Nephron (organoid): ENCODE results near the gene TBL1XR1.
"Not testable (repeated sequence)": the region's sequence is repeated elsewhere in the genome, so short reads cannot be mapped to it uniquely, and the experiment has no call there.

ENCODE experiments used
- H3K27ac Mint-ChIP-seq, 3 experiments: 2 replicates each; pipeline ENCODE4 v1.8.0; 2020; ENCODE audit warnings: mixed read lengths in 3 of 3, mild to moderate bottlenecking in 2 of 3, moderate library complexity in 1 of 3
- H3K27me3 Mint-ChIP-seq: 2 replicates; pipeline ENCODE4 v1.8.0; 2021; ENCODE audit warnings: low read depth, mild to moderate bottlenecking, moderate library complexity, mixed read lengths
- H3K36me3 Mint-ChIP-seq: 2 replicates; pipeline ENCODE4 v1.8.0; 2020; ENCODE audit warnings: low read depth, mixed read lengths
- H3K4me1 Mint-ChIP-seq: 2 replicates; pipeline ENCODE4 v1.8.0; 2020; ENCODE audit warnings: mixed read lengths
- H3K4me3 Mint-ChIP-seq, 3 experiments: 2 replicates each; pipeline ENCODE4 v1.8.0; 2020; ENCODE audit warnings: mild to moderate bottlenecking in 3 of 3, mixed read lengths in 3 of 3, moderate library complexity in 2 of 3
- H3K9me3 Mint-ChIP-seq: 2 replicates; pipeline ENCODE4 v1.8.0; 2020; ENCODE audit warnings: mixed read lengths
- TF ChIP-seq, protein P1 (sequence below), 3 experiments: fragments of 200-600 bp; sonication (generic); IDR thresholded peaks; one replicate each; pipeline ENCODE4 v1.5.0; 2021; ENCODE audit warnings: antibody characterized with exemption in 3 of 3; ENCODE audit not compliant: unreplicated experiment in 3 of 3

The TBL1XR1 gene

DNA sequence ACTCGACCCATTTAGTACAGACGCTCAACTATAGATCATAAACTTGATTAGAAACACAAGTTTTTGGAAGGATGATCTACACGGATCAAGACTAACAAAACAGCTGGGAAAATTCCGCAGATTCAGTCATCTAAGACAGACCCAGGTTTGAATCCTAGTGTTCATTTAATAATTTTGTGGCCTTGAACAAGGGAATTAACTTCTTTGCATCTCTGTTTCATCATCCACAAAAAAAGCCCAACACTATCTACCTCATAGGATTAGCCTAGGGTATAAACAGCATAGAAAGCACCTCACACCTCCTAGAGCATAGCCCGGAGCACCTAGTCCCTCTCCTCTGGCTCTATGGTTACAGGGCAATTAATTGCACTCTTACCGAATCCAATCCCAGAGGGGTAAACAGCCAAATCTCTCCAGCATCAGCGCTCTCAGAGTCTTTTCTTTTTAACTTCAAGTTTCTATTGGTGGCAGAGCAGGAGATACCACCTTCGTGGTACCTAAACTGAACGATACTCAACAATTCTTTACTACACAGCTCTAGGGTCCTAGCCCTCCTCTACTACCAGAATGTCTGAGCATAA, 3.5 kb downstream of the TBL1XR1 start:
- Mint-ChIP-seq H3K4me1 (peaks cover 42% of the 10 kb centered on the region), H3K27me3 (no peaks in the 10 kb centered on the region), H3K9me3 (no peaks in the 10 kb centered on the region), H3K27ac (peak overlapping the region; percentile 96 to 100 (median 100)), H3K36me3 (peaks cover 20% of the 10 kb centered on the region), H3K4me3 (peak overlapping the region; percentile 99 to 100 (median 99))
- TF ChIP-seq, protein P1, sequence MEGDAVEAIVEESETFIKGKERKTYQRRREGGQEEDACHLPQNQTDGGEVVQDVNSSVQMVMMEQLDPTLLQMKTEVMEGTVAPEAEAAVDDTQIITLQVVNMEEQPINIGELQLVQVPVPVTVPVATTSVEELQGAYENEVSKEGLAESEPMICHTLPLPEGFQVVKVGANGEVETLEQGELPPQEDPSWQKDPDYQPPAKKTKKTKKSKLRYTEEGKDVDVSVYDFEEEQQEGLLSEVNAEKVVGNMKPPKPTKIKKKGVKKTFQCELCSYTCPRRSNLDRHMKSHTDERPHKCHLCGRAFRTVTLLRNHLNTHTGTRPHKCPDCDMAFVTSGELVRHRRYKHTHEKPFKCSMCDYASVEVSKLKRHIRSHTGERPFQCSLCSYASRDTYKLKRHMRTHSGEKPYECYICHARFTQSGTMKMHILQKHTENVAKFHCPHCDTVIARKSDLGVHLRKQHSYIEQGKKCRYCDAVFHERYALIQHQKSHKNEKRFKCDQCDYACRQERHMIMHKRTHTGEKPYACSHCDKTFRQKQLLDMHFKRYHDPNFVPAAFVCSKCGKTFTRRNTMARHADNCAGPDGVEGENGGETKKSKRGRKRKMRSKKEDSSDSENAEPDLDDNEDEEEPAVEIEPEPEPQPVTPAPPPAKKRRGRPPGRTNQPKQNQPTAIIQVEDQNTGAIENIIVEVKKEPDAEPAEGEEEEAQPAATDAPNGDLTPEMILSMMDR (IDR thresholded peaks at IDR 0.05; ENCODE audit: unreplicated experiment in 3 of 3), result no peak

DNA sequence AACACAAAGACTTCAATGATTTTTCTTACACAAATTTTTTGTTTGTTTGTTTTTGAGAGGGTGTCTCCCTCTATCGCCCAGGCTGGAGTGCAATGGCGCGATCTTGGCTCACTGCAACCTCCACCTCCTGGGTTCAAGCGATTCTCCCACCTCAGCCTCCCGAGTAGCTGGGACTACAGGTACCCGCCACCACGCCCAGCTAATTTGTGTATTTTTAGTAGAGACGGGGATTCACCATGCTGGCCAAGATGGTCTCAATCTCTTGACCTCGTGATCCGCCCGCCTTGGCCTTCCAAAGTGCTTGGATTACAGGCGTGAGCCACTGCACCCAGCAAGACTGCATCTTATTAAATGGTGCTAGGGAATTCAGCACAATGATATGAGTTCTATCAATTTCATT, 4.0 kb downstream of the TBL1XR1 start:
- peaks cover 41% of the 10 kb centered on the region for H3K4me1 Mint-ChIP-seq
- peak overlapping the region; percentile 96 to 100 (median 100) for H3K27ac Mint-ChIP-seq
- peak overlapping the region; percentile 99 to 100 (median 99) for H3K4me3 Mint-ChIP-seq
- H3K27me3 Mint-ChIP-seq, H3K9me3 Mint-ChIP-seq: not testable (repeated sequence)
- H3K36me3 Mint-ChIP-seq, result peaks cover 24% of the 10 kb centered on the region

DNA sequence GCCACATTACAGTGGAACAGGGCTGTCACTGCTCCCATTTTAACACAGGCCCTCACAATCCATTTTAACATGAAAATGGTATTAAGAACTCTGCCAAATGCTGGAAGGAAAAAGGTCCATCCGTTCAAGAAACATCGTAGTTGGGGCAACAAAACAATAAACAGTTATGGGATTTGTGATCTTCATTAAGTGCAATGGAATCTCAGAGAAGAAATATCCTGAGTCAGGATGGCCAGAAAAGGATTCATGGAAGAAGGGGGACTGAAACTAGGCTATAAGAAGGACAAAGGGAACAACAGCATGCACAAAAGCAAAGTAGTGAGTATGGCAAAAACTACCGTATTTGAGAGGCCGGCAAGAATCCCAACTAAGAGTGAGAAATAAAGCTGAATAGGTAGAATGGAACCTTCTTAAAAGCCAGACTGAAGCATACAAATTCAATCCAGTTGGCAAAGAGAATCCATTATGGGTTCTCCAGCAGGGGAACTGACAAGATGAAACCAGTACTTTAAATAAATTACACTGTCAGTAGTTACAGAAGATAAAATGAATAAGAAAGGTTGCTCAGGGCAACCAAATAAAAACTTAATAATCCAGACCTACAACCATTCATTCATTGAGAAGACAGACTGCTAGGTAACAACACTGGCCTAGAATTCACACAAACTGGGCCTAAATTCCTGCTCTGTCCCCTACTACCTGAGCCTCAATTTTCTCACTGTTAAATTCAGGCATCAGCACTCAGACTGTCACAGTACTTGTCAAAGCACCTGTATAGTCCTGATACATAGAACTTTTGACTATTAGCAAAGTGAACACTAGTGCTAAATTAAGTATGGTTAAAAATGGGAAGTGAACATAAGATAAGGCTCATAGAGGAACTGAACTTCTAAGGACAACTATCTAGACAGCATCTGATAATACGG, 6.3 kb downstream of the TBL1XR1 start:
- Mint-ChIP-seq H3K27me3 (no peaks in the 10 kb centered on the region), H3K9me3 (no peaks in the 10 kb centered on the region), H3K27ac (peak overlapping the region; percentile 59 to 79 (median 77)), H3K4me1 (peaks cover 50% of the 10 kb centered on the region), H3K4me3 (peak overlapping the region; percentile 13 to 65 (median 50)), H3K36me3 (peaks cover 34% of the 10 kb centered on the region)
- TF ChIP-seq, protein P1 (IDR thresholded peaks at IDR 0.05; ENCODE audit: unreplicated experiment in 3 of 3), result no peak

DNA sequence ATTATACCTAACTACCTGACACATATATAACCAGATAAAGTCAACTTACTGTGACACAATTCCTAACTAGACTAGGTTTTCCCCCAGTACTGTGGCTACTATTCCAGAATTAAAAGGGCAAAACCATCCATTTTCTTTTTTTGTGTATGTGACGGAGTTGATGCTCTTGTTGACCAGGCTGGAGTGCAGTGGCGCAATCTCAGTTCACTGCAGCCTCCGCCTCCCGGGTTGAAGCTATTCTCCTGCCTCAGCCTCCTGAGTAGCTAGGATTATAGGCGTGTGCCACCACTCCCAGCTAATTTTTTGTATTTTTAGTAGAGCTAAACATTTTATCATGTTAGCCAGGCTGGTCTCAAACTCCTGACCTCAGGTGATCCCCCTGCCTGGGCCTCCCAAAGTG, 7.1 kb downstream of the TBL1XR1 start:
- H3K9me3 Mint-ChIP-seq, result not testable (repeated sequence)

DNA sequence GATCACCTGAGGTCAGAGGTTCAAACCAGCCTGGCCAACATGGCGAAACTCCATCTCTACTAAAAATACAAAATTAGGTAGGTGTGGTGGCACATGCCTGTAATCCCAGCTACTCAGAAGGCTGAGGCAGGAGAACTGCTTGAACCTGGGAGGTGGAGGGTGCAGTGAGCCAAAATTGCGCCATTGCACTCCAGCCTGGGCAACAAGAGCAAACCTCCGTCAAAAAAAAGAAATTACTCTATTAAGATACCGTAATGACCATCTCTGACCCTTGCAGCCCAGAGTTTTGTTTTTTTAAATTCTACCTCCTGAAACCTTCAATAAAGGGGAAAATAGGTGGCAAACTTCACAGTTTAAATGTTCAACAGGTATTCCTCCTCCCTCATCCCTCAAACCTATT, 9.0 kb downstream of the TBL1XR1 start:
- not testable (repeated sequence) for H3K27me3 Mint-ChIP-seq, H3K9me3 Mint-ChIP-seq, H3K4me3 Mint-ChIP-seq
- peaks cover 42% of the 10 kb centered on the region for H3K4me1 Mint-ChIP-seq
- H3K27ac Mint-ChIP-seq, result peak overlapping the region in 1 of 3 experiments; percentile 70
- H3K36me3 Mint-ChIP-seq, result peaks cover 32% of the 10 kb centered on the region

More for the DNA sequence above, 7.1 kb downstream of the TBL1XR1 start:
- not testable (repeated sequence) for H3K4me3 Mint-ChIP-seq, H3K27me3 Mint-ChIP-seq
- Mint-ChIP-seq H3K36me3 (peaks cover 36% of the 10 kb centered on the region), H3K27ac (peak overlapping the region in 1 of 3 experiments; percentile 59), H3K4me1 (peaks cover 51% of the 10 kb centered on the region)

DNA sequence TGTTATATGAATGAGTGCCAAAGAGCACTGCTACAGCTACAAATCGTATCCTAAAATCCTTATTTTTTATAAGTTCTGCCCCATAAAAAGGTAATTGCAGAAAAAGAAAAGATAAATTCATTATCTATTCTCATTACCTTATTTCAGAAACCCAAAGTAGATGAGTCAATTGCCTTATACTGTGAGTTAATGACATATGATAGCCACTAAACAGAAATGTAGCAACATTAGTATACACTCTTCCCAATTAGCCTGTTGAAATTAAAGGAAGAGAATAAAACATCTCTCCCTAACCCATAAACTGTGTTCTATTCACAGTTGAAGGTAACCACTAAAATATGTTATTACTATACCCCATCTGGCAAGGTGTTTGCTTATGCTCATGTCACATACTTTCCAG, 11.0 kb downstream of the TBL1XR1 start:
- Mint-ChIP-seq H3K27ac (no peak overlapping the region), H3K4me3 (no peak overlapping the region), H3K4me1 (peaks cover 32% of the 10 kb centered on the region), H3K9me3 (no peaks in the 10 kb centered on the region), H3K36me3 (peaks cover 36% of the 10 kb centered on the region), H3K27me3 (no peaks in the 10 kb centered on the region)
- TF ChIP-seq, protein P1 (IDR thresholded peaks at IDR 0.05; ENCODE audit: unreplicated experiment in 3 of 3), result no peak

DNA sequence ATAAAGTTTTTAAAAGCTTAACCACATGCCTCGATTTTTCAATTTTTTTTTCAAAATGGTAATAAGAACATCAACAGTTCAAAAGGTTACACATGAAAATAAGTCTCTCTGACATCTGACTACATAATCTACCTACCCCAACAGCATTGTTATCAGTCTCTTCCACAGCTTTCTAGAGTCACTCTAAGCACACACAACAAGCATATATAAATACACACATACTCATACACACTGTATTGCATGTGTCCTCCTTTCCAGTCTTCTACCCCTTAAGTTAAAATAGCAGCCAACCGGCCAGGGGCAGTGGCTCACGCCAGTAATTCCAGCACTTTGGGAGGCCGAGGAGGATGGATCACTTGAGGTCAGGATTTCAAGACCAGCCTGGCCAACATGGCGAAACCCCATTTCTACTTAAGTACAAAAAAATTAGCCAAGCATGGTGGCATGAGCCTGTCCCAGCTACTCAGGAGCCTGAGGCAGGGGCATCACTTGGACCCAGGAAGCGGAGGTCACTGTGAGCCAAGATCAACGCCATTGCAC, 12.2 kb downstream of the TBL1XR1 start:
- peaks cover 41% of the 10 kb centered on the region for H3K36me3 Mint-ChIP-seq
- no peak overlapping the region for H3K4me3 Mint-ChIP-seq
- peak overlapping the region in 1 of 3 experiments; percentile 7 for H3K27ac Mint-ChIP-seq
- H3K27me3 Mint-ChIP-seq, result no peaks in the 10 kb centered on the region
- H3K4me1 Mint-ChIP-seq, result peaks cover 24% of the 10 kb centered on the region
- TF ChIP-seq, protein P1 (IDR thresholded peaks at IDR 0.05; ENCODE audit: unreplicated experiment in 3 of 3), result no peak
- no peaks in the 10 kb centered on the region for H3K9me3 Mint-ChIP-seq

DNA sequence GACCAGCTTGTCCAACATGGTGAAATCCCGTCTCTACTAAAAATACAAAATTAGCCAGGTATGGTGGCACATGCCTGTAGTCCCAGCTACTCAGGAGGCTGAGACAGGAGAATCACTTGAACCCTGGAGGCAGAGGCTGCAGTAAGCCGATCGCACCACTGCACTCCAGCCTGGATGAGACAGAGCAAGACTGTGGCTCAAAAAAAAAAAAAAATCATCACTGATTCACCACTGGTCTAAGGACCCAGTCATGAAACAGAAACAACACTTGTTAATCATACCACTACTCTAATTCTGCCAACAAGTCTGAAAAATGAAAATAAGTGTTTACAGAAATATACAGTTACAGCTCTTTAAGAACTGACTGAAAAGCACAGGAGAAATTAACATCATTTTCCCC, 12.7 kb downstream of the TBL1XR1 start:
- not testable (repeated sequence) for H3K9me3 Mint-ChIP-seq, H3K4me3 Mint-ChIP-seq, H3K27me3 Mint-ChIP-seq
- H3K36me3 Mint-ChIP-seq, result peaks cover 46% of the 10 kb centered on the region
- H3K4me1 Mint-ChIP-seq, result peaks cover 27% of the 10 kb centered on the region
- H3K27ac Mint-ChIP-seq, result peak overlapping the region in 1 of 3 experiments; percentile 7
